HepG2 (cell line): Measurements from ENCODE around the gene FRAS1. TPM values are rescaled to one million over a fixed set of nuclear protein-coding genes. Genes with fewer than 3 reads are reported as not detected.
A peak's percentile ranks its signal among the peaks of the same experiment; 100 is the strongest.

Experiments
- ARID3A ChIP-seq: IDR thresholded peaks from 2 replicates; pipeline ENCODE4 v1.6.1; 2012; ENCODE audit warnings: low read depth, low read length, improper control_type of control experiment
- ATF2 ChIP-seq: sonication (generic); formaldehyde crosslinking; IDR thresholded peaks from 2 replicates; pipeline ENCODE4 v1.4.0; 2020; ENCODE audit warnings: missing genetic modification reagents
- CREM ChIP-seq, 2 experiments: sonication (generic) in 1 of 2; formaldehyde crosslinking in 1 of 2; IDR thresholded peaks; 2 replicates each; pipeline versions ENCODE4 v1.4.0 to v1.6.1; 2016 to 2020; ENCODE audit warnings: antibody characterized with exemption in 1 of 2, mild to moderate bottlenecking in 1 of 2, missing genetic modification reagents in 1 of 2
- FOXC1 ChIP-seq: sonication (generic); formaldehyde crosslinking; IDR thresholded peaks from 2 replicates; pipeline ENCODE4 v1.8.0; 2022; ENCODE audit warnings: mild to moderate bottlenecking, missing genetic modification reagents, borderline replicate concordance
- FOXK1 ChIP-seq: sonication (generic); formaldehyde crosslinking; IDR thresholded peaks from 2 replicates; pipeline ENCODE4 v1.4.0; 2020; ENCODE audit warnings: low read depth, missing genetic modification reagents, borderline replicate concordance
- GATAD2A ChIP-seq: IDR thresholded peaks from 2 replicates; pipeline ENCODE4 v1.6.1; 2016
- HNRNPK ChIP-seq: fragments of 200-400 bp; formaldehyde crosslinking; IDR thresholded peaks from 2 replicates; pipeline ENCODE4 v1.6.1; 2018; ENCODE audit warnings: low read length, low read depth, moderate library complexity, mild to moderate bottlenecking; ENCODE audit not compliant: poor library complexity, severe bottlenecking
- MAFG ChIP-seq: sonication (generic); formaldehyde crosslinking; IDR thresholded peaks from 2 replicates; pipeline ENCODE4 v1.5.1; 2020; ENCODE audit warnings: mild to moderate bottlenecking, missing genetic modification reagents
- NFIC ChIP-seq: IDR thresholded peaks from 2 replicates; pipeline ENCODE4 v1.6.1; 2012; ENCODE audit warnings: mild to moderate bottlenecking, low read length, inconsistent platforms
- PRDM10 ChIP-seq: sonication (generic); formaldehyde crosslinking; IDR thresholded peaks from 2 replicates; pipeline ENCODE4 v1.4.0; 2020; ENCODE audit warnings: low read depth, missing genetic modification reagents
- SMAD1 ChIP-seq: sonication (generic); formaldehyde crosslinking; IDR thresholded peaks from 2 replicates; pipeline ENCODE4 v1.4.0; 2020; ENCODE audit warnings: missing genetic modification reagents, low read depth, mild to moderate bottlenecking, borderline replicate concordance
- TIGD3 ChIP-seq: sonication (generic); formaldehyde crosslinking; IDR thresholded peaks from 2 replicates; pipeline ENCODE4 v1.5.1; 2020; ENCODE audit warnings: mild to moderate bottlenecking, missing genetic modification reagents, borderline replicate concordance
- ZNF33B ChIP-seq: sonication (generic); formaldehyde crosslinking; IDR thresholded peaks from 2 replicates; pipeline ENCODE4 v1.5.1; 2020; ENCODE audit warnings: mild to moderate bottlenecking, missing genetic modification reagents
- ZNF547 ChIP-seq: sonication (generic); formaldehyde crosslinking; IDR thresholded peaks from 2 replicates; pipeline ENCODE4 v1.5.1; 2020; ENCODE audit warnings: mild to moderate bottlenecking, missing genetic modification reagents
- ZNF777 ChIP-seq: sonication (generic); formaldehyde crosslinking; IDR thresholded peaks from 2 replicates; pipeline ENCODE4 v1.4.0; 2020; ENCODE audit warnings: missing genetic modification reagents
- polyA plus RNA-seq, 8 experiments: library from polyadenylated mRNA; depleted of rRNA in 3 of 8; stranded (reverse) in 7 of 8; unstranded in 1 of 8; fragments of >200 nt; fragmentation: Illumina TruSeq in 4 of 8; extraction: Trizol in 4 of 8; gene quantifications; 2 replicates each; pipeline versions ENCODE4 v1.2.1 to v1.2.3, GENCODE V29; 2011 to 2016; ENCODE audit warnings: low read depth in 4 of 8, missing spikeins in 1 of 8, mixed read lengths in 1 of 8; ENCODE audit not compliant: insufficient read depth in 1 of 8
- total RNA-seq, 5 experiments: library from RNA; depleted of rRNA; stranded (reverse); fragments of >200 nt; fragmentation: Illumina TruSeq; extraction: Trizol; gene quantifications; 2 replicates each; pipeline ENCODE4 v1.2.3, GENCODE V29; 2016; ENCODE audit warnings: low read depth in 1 of 5
- TF ChIP-seq, protein P1 (sequence below), 2 experiments: sonication (generic) in 1 of 2; formaldehyde crosslinking in 1 of 2; IDR thresholded peaks; 2 replicates each; pipeline versions ENCODE4 v1.4.0 to v1.6.1; 2018 to 2020; ENCODE audit warnings: missing genetic modification reagents in 2 of 2, borderline replicate concordance in 1 of 2, low read depth in 1 of 2, mild to moderate bottlenecking in 1 of 2, missing biosample characterization in 1 of 2
- TF ChIP-seq, protein P2 (sequence below): sonication (generic); formaldehyde crosslinking; IDR thresholded peaks from 2 replicates; pipeline ENCODE4 v1.8.0; 2023; ENCODE audit warnings: mild to moderate bottlenecking, missing genetic modification reagents

FRAS1 gene
- total and polyA plus RNA-seq, 2 of the 13 experiments (the other 11 are each of a cell fraction or from before 2014, with no cell fraction given), result 22.5 to 31.6 TPM

DNA sequence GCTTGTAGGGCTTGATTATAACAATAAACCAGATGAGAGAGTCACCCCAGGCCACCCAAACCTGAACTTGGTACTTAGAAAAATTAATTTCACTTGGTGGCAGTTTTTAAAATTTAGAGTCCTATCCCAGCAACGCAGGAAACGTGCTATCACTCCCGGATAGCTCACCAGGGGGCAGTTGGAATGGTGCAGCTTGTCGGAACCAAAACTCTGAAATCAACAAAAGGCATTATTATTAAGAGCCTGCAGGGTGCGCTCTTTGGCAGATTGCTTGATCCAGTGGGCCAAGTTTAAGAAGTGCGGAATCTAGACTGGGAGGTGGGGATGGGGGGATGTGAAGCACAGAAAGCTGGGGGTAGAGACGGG, 2.4 kb downstream of the FRAS1 start (continued):
- TF ChIP-seq TIGD3 (CRISPR knock-in tag) (no peak), GATAD2A (CRISPR knock-in tag) (peak; percentile 62; the same call in 1 of the 2 replicates), ZNF547 (CRISPR knock-in tag) (no peak), FOXC1 (CRISPR knock-in tag) (no peak), FOXK1 (CRISPR knock-in tag) (no peak), ARID3A (peak; percentile 81), ZNF33B (CRISPR knock-in tag) (no peak), SMAD1 (CRISPR knock-in tag) (no peak), ATF2 (CRISPR knock-in tag) (no peak), ZNF777 (CRISPR knock-in tag) (no peak), MAFG (CRISPR knock-in tag) (no peak), PRDM10 (no peak), NFIC (peak; percentile 37; the same call in 1 of the 2 replicates), CREM (IDR thresholded peaks at IDR 0.05) (no peak), CREM (CRISPR knock-in tag; IDR thresholded peaks at IDR 0.05) (no peak), HNRNPK (no peak)
- TF ChIP-seq, protein P1, sequence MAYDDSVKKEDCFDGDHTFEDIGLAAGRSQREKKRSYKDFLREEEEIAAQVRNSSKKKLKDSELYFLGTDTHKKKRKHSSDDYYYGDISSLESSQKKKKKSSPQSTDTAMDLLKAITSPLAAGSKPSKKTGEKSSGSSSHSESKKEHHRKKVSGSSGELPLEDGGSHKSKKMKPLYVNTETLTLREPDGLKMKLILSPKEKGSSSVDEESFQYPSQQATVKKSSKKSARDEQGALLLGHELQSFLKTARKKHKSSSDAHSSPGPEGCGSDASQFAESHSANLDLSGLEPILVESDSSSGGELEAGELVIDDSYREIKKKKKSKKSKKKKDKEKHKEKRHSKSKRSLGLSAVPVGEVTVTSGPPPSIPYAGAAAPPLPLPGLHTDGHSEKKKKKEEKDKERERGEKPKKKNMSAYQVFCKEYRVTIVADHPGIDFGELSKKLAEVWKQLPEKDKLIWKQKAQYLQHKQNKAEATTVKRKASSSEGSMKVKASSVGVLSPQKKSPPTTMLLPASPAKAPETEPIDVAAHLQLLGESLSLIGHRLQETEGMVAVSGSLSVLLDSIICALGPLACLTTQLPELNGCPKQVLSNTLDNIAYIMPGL (CRISPR knock-in tag; IDR thresholded peaks at IDR 0.05; ENCODE audit: borderline replicate concordance in 1 of 2, low read depth in 1 of 2), result peak; percentile 69 to 95
- TF ChIP-seq, protein P2, sequence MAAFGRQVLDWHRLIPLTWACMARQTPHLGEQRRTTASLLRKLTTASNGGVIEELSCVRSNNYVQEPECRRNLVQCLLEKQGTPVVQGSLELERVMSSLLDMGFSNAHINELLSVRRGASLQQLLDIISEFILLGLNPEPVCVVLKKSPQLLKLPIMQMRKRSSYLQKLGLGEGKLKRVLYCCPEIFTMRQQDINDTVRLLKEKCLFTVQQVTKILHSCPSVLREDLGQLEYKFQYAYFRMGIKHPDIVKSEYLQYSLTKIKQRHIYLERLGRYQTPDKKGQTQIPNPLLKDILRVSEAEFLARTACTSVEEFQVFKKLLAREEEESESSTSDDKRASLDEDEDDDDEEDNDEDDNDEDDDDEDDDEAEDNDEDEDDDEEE (CRISPR knock-in tag), result no peak
